ENCODE data around the gene GAREM2.

The GAREM2 gene

GRCh38 chr2:26172871-26173775 is at the start of gene GAREM2:
Gene GAREM2, plus strand, starts transcription at chr2:26173088. Its CDS starts 133 bp downstream, at chr2:26173221.
- no peaks in the 10 kb centered on the region for H3K9me3 Mint-ChIP-seq
- peaks cover 27% of the 10 kb centered on the region for H3K27me3 Mint-ChIP-seq (ENCODE audit: low read depth)
- peak within 1 kb of the TSS; percentile 85 to 90 (median 89) for H3K4me3 Mint-ChIP-seq
- TF ChIP-seq CTCF (IDR thresholded peaks at IDR 0.05; ENCODE audit: unreplicated experiment in 3 of 3) = no peak
- H3K36me3 Mint-ChIP-seq (ENCODE audit: low read depth) = no peaks in the 10 kb centered on the region
- peak within 1 kb of the TSS in 1 of 3 experiments; percentile 85 for H3K27ac Mint-ChIP-seq
- peaks cover 15% of the 10 kb centered on the region for H3K4me1 Mint-ChIP-seq

GRCh38 chr2:26123426-26123825 is 49.5 kb upstream of the GAREM2 start:
- TF ChIP-seq CTCF (IDR thresholded peaks at IDR 0.05; ENCODE audit: unreplicated experiment in 3 of 3) = no peak

GRCh38 chr2:26126074-26126473 is 46.8 kb upstream of the GAREM2 start:
- no peak for TF ChIP-seq CTCF (IDR thresholded peaks at IDR 0.05; ENCODE audit: unreplicated experiment in 3 of 3)
- H3K4me3 Mint-ChIP-seq = no peak overlapping the region
- peaks cover 35% of the 10 kb centered on the region for H3K36me3 Mint-ChIP-seq (ENCODE audit: low read depth)

More at GRCh38 chr2:26123426-26123825, 49.5 kb upstream of the GAREM2 start:
- H3K27ac Mint-ChIP-seq = peak overlapping the region in 1 of 3 experiments; percentile 2
- no peak overlapping the region for H3K4me3 Mint-ChIP-seq
- no peaks in the 10 kb centered on the region for H3K27me3 Mint-ChIP-seq (ENCODE audit: low read depth)
- H3K36me3 Mint-ChIP-seq (ENCODE audit: low read depth) = peaks cover 22% of the 10 kb centered on the region
- no peaks in the 10 kb centered on the region for H3K9me3 Mint-ChIP-seq
- H3K4me1 Mint-ChIP-seq = peaks cover 21% of the 10 kb centered on the region

GRCh38 chr2:26128176-26128575 is 44.7 kb upstream of the GAREM2 start:
- H3K4me1 Mint-ChIP-seq = peaks cover 20% of the 10 kb centered on the region
- no peaks in the 10 kb centered on the region for H3K27me3 Mint-ChIP-seq (ENCODE audit: low read depth)
- no peak for TF ChIP-seq CTCF (IDR thresholded peaks at IDR 0.05; ENCODE audit: unreplicated experiment in 3 of 3)
- peaks cover 31% of the 10 kb centered on the region for H3K36me3 Mint-ChIP-seq (ENCODE audit: low read depth)
- no peak overlapping the region for H3K27ac Mint-ChIP-seq
- no peaks in the 10 kb centered on the region for H3K9me3 Mint-ChIP-seq
- H3K4me3 Mint-ChIP-seq = no peak overlapping the region

More at GRCh38 chr2:26126074-26126473, 46.8 kb upstream of the GAREM2 start:
- peaks cover 21% of the 10 kb centered on the region for H3K4me1 Mint-ChIP-seq
- H3K27me3 Mint-ChIP-seq (ENCODE audit: low read depth) = no peaks in the 10 kb centered on the region
- no peaks in the 10 kb centered on the region for H3K9me3 Mint-ChIP-seq
- H3K27ac Mint-ChIP-seq = peak overlapping the region in 1 of 3 experiments; percentile 52

DNA sequence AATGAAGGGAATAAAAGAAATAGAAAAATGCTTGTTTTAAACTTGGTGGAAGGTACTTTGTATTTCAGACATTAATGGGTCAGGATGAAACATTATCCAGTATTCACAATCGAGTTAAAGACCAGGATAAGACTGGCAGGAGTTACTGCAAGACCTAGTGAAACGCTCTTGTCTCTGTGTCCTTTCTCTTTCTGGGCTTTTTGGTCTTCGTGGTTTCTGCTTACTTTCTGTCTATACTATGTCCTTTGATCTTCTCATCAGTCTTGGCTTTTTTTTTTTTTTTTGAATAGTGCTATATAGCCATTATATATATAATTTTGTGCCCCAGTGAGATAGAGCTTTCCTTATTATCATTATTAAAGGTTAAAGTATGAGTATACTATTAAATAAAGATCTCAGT is 42.1 kb upstream of the GAREM2 start:
- peaks cover 34% of the 10 kb centered on the region for H3K36me3 Mint-ChIP-seq (ENCODE audit: low read depth)
- H3K4me1 Mint-ChIP-seq = peaks cover 12% of the 10 kb centered on the region

More for the DNA sequence above, 42.1 kb upstream of the GAREM2 start:
- no peak for TF ChIP-seq CTCF (IDR thresholded peaks at IDR 0.05; ENCODE audit: unreplicated experiment in 3 of 3)
- Mint-ChIP-seq H3K27me3 (ENCODE audit: low read depth) (no peaks in the 10 kb centered on the region), H3K4me3 (no peak overlapping the region), H3K9me3 (no peaks in the 10 kb centered on the region), H3K27ac (no peak overlapping the region)
